Stimulated activated CD4-positive, alpha-beta T cell treated with anti-CD3 and anti-CD28 coated beads, TNF-alpha, amount 100 ng/mL, for 1 hour (primary cell): Measurements from ENCODE around the gene UTP15.

ENCODE experiments used
- DNase-seq, 3 donors: peaks; one replicate each; pipeline ENCODE4 v3.0.0-alpha.2; 2020; ENCODE audit warnings: low read depth in 3 of 3, low spot score in 1 of 3

The UTP15 gene

DNA sequence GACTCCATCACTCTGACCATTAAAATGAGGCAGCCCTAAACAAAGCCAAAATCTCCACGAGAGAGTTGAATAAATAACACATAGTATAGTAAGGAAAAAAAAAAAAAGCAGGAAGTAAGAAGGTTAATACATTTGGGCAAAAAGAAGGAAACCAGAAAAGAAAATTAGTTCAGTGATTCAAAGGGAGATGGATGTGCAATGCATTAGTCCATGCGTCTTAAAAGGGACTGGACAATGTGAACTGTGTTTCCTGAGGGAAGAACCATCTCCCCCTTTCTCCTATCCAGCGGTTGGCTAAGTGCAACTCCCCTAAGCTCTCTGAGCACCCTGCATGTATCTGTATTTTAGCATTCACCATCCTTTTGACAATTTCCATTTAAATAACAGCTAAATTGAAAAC is 1.5 kb upstream of the UTP15 start:
- no peak for DNase-seq

DNA sequence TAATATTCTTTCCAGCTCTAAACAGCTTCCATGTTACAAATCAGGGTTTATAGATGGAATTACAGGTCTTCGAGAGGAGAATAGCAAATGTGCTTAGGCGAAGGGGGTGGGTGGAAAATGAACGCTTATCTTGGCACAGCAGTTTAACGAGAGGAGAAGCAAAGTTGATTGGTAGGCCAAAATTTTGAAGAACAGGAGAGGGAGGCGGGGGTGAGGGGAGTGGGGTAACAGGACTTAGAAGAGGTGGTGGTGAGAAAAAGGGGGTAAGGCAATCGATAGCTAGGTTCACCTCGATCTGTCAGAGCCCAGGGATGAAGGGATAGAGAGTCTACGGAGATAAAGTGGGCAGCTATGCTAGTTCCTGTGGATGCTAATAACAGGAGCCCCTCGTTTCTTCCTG is 868 bp upstream of the UTP15 start:
- DNase-seq: no peak

DNA sequence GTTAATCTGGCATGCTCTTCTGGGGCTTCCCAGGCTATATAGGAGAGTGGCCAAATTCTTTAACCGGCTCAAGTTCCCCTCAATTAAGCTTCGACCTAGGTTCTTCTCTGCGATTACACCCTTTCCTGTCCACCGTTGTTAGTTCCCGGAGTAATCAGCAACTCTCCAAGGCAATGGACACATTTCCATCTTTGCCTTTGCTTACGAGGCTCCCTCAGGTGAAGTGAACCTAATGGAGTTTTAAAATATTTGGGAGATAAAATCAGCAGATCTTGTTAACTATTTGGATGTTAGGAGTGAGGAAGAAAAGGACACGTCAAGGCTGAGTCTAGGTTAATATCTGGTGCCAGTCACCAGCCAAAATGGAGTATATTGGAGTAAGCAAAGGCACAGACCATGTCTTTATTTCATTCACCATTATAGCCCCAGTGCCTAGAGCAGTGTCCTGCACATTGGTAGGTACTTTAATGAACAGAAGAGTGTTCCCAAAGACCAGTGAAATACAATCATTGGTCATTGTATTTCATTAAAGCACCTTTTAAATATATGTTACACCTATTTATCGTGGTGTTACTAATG is 515 bp downstream of the UTP15 start:
- no peak for DNase-seq

DNA sequence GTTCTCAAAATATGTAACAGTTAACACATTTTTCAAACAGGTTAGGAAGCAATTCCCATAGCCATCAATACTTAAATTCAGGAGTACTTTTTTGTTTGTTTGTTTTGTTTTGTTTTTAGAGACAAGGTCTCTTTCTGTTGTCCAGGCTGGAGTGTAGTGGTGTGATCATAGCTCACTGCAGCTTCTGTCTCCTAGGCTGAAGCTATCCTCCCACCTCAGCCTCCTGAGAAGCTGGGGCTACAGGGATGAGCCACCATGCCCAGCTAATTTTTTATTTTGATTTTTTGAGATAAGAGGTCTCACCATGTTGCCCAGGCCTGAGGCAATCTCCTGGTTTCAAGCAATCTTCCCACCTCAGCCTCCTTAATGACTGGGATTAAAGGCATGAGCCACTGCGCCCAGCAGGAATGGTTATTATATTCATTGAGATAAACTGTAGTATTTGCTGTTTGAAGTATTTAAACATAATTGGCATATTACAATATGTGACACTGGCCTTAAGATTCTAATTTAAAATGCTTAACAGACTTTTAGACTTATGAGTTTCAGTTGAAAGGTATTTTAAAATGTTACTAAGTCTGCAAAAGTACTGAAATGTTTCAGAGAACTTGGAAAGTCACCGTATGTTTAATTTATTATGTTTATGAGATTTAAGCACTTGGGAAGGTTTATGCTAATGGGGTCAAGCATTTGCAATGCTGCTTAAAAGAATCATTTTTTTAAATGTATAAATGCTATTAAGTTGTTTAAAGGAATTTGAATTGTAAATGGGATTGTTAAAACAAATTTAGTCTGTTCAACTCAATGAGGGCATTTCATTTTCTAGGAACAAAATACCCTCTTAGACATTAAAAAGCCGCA is 17.0 kb downstream of the UTP15 start:
- DNase-seq: no peak

DNA sequence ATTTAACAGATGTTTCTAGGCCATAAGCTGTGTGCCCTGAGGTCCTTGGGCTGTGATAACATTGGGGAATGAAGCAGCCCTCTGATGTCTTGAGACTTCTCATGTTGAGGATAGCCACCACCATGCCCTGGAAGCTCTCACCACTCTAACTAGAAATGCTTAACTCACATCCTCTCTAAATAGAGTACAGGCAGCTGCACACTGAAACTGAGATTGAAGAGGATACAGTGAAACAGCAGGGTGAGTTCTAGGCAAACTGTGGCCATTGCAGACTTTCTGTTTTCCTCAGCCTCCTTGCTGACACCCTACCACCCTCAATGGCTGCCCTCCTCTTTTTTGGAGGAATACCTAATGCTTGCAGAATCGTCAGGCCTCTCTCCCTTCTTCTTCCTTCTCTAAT is 22.4 kb downstream of the UTP15 start:
- no peak for DNase-seq

DNA sequence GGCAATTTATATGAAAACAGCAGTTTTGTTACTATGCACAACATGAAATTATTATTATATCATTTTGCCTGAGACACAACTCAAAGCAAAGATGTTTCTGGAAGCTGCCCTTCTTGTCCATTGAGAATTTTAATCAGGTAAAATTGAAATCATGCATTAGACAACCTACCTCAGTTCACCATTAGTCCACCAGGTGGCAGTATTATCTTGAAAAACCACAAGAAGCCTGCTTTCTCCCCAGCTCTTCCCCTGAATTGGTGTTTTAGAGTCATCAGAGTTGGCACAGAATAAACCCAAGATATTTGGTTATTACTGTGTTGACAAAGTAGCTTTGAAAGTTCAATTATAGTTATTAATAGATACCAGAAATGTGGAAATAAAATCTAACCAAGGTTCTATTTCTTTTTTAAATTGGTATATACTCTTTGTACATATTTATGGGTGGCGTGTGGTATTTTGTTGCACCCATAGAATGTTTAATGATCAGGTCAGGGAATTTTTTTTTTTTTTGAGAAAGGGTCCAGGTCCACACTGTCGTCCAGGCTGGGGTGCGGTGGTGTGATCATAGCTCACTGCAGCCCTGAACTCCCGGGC is 25.7 kb downstream of the UTP15 start:
- peak in 1 of 3 donors; percentile 5 for DNase-seq

DNA sequence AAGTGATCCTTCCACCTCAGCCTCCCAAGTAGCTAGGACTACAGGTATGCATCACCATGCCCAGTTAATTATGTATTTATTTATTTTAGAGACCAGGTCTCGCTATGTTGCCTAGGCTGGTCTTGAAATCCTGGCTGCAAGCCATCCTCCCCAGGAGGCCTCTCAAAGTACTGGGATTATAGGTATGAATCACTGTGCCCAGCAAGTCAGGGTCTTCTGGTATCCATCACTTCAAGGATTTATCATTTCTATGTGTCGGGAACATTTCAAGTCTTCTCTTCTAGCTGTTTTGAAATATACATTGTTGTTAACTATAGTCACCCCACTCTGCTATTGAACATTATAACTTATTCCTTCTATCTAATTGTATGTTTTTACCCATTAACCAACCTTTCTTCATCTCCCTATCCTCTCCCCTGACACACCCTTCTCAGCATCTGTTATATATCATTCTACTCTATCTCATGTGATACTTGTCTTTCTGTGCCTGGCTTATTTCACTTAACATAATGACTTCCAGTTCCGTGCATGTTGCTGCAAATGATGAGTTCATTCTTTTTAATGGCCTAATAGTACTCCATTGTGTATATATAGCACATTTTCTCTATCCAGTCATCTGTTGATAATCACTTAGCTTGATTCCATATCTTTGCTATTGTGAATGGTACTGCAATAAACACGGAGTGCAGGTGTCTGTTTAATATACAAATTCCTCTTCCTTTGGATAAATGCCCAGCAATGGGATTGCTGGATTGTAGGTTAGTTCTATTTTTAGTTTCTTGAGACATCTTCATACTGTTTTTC is 26.4 kb downstream of the UTP15 start:
- no peak for DNase-seq

DNA sequence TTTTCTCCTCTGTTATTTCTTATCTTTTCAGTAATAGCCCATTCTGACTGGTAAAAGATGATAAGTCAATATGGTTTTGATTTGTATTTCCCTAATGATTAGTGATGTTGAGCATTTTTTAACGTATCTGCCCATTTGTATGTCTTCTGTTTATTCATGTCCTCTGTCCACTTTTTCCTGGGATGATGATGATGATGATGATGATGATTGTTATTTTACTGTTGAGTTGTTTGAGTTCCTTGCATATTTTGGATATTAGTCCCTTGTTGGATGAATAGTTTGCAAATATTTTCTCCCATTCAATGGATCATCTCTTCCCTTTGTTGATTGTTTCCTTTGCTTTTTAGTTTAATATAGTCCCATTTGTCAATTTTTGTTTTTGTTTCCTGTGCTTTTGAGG is 27.0 kb downstream of the UTP15 start:
- DNase-seq: no peak

DNA sequence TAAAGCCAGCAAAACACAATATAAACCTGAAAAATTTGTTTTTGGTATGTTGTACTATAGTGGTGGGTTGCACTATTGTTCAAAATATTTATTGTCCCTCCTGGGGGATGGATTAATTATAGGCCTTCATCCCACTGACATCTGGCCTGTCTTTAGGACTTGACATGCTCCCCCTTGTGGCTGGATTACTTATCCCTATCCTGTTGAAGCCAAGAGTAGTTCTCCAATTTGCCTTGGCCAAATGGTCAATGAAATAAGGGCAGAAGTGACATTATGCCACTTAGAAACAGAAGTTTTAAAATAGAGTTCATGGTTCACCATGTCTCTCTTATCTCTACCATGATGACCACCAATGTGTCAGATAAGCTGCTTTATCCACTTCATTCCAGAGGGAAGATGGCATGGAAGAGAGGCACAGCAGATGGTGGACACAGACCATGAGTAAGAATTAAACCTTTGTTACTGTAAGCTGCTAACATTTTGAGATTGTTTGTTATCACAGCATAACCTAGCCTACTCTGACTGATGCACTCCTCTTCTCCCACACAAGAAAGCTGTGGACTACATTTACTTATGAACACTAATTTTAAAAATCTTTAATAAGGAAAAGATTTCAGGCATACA is 31.3 kb downstream of the UTP15 start:
- no peak for DNase-seq

DNA sequence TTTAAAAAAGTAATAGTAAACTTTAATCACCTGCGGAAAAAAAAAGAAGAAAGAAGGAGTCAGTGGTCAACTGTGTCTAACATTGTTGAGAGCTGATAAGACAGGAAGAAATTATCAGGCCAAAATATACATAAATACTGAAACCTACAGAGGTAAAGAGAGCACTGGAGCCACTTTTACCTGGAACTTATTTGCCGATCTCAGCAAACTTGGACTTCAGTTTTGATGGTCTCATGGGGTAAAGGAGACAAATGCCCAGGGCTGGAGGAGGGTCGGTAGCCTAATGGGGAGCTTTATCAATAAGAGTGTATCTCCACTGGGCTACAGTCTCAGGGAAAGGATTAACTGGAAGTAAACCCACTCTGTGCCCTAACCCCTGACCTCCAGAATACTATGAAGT is 33.8 kb downstream of the UTP15 start:
- DNase-seq: no peak

DNA sequence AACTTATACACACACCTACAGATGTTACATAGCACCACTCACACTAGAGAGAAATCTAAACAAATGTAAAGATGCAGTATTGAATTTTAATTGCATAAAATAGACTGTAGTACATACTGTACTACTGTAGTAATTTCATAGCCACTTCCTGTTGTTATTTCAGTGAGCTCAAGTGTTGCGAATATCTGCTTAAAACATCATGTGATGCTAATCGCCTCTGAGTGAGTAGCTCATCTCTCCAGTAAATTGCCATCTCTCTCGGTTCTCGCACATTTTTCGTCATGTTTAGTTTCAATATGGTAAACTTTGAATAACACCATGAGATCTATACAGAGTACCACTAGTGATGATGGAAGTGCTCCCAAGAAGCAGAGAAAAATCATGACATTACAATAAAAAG is 38.5 kb downstream of the UTP15 start:
- no peak for DNase-seq

DNA sequence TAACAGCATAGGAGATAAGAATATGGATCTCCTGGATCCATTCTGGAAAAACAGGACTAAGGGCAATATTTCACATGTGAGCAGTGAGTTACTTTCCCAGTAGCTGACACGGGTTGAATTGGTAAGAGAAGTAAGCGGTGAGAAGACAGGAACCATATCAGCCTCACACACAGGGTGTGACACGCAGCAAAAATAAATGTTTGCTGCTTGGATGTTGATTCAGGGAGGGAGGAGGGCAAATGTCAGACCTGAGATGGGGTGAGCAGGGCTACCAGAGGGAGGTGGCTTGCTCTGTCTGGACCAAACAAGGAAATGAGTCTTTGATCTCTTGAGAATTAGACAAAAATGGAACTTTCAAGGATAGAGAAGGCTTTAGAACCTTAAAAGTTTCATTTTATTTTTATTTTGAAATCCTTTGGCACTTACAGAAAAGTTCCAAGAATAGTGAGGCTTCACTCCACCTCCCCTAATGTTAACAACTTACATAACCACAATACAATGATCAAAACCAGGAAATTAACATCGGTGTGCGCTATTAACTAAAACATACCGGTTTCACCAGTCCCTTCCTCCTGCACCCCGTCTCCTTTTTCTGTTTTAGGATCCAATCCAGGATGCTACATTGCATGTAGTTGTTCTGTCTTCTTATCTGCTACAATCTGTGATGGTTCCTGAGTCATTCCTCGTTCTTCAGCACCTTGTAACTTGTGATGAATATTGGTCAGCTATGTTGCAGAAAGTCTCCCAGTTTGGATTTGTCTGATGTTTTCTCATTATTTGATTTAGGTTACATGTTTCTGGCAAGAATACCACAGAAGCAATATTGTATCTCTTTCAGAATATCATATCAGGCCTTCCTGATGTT is 39.9 kb downstream of the UTP15 start:
- DNase-seq: no peak

DNA sequence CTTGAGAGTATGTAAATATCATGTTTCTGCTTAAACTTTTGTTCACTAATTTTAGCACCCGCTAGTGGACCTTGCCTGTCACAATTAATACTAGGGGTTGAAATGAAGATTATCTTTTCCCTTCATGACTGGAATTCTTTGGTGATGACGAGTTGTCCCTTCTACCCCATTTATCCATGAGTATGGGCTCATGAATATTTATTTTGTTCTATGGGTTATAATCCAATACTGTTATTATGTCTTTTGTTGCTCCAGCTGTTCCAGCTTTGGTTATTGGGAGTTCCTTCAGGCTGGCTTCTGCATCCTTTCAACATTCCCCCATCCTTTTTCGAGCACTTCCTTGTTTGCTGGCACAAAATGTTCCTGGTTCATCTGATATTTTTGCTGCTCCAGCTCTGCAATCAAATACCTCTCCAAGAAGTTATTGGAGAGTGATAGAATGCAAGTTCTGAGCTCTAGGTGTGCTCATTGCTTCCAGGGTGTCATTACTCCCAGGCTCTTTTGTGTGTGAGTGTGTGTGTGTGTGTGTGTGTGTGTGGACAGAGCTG is 40.7 kb downstream of the UTP15 start:
- no peak for DNase-seq

DNA sequence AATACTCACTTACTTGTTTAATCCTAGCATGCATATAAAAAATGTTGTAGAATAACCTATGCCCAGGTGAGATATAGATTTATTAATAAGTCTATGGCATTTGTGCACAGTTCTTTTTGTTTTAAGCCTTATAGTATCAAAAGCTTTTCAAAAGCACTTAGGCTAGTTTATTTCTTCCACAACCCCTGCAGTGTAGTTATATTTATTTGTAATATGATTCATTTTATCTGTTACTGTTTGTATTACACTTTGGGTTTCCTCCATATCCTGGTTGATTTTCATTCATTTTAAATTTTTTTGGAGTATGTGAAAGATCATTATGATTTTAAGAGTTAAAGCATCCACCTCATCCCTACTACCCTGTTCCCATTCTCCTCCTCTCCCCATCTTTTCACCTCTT is 41.7 kb downstream of the UTP15 start:
- no peak for DNase-seq

DNA sequence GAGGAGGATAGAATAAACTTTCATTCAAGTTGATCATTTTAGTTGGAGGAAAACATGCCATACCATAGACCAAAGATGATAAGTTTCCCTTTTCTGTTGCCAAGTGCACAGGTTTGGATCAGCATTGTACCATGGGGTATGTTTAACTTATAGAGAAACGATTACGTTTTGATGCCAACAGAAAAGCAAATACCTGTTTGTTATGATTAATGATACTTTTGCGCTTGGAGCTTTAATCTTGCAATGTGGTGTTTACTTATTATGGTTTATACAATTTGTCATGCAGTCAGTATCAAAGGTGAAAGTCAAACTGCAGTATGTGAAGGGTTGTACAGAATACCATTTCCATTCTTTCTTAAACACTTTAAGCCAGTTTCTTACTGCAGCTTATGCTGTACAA is 47.3 kb downstream of the UTP15 start:
- DNase-seq: no peak

DNA sequence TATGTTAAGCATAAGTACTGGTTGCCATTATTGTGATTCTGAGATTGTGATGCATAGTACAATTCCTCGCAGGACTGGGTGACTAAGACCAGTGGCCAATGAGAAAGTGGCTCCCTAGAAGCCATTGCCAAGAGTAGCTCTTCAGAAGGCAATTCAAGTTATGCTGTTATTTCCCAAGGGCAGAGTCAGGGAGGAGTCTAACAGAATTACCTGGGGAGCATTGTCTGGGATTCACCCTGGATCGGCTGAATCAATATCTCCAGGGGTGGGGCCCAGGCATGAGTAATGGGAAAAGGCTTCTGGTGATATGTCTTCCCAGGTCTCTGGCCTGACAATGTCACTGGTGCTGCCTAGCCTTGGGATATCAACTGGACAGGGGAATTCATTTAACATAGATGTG is 49.5 kb downstream of the UTP15 start:
- no peak for DNase-seq

DNA sequence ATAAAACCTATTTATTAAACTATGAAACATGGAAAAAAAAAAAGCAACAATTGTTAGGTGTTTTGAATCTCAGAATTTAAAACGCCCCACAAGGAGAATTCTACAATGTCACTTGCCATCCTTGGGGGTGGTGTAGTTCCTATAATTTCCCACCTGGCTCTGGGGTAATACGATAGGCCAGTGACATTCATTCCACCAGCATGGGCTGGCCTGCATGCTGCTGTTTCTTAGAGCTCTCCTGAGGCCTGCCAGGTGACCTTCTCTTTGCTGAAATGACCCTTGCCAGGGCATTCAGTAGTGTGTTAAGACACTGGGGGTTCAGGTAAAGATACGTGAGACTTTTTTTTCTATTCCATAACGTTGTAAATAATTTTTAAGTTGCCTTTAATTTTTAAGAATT is 50.4 kb downstream of the UTP15 start:
- no peak for DNase-seq

DNA sequence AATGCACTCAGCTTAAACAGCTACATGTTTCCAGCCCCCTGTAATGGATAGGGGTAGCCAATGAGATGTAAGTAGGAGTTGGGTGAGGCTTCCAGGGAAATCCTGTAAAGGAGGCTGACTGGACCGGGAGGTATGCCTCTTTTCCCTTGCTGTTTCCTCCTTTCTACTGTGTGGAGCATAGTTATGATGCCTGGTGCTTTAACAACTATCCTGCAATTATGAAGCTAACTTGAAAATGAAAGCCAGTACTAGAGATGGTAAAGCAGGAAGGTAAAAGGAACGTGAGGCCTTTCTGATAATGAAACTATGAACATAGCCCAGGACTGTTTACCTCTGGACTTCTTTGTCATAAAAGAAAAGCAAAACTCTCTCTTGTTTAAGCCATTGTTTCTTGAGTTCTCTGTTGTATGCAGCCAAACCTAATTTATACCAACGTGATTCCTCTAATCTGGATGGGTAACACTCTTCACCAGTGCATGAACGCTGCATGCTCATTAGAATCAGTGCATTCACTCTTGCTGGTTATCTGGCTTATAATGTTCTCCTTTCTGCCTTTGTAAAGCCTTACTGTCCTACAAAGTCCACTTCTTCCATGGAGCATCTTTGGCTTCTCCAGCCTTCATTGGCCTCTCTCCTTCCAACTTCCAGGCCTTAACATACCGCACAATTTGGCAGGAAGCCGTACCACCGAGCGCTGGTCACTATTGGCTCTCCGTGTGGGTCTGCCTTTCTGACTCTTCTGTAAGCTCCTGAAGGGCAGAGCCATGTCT is 52.2 kb downstream of the UTP15 start:
- no peak for DNase-seq

DNA sequence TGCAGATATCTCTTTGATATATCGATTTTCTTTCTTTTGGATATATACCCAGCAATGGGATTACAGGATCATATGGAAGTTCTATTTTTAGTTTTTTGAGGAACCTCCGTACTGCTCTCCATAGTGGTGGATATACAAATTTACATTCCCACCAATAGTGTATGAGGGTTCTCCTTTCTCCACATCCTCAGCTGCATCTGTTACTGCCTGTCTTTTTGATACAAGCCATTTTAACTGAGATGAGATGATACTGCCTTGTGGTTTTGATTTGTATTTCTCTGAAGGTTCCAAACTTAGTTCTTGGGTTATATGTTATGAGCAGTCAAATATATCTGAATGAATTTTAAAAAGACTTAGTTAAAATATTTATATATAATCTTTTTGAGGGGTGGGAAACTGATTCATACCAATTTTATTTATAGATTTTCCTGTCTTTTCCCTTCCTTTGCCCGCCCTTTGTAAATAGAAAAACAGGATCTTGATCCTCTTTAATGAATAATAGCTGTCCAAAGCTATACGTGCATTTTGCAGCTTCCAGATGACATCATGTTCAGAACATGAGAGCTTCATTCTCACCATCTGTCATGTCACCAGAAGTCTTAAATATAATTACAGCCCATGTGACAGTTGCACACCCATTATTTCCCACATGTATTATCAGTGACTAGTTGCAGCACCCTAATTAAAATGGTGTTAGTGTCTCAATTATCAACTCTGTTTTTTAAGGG is 54.2 kb downstream of the UTP15 start:
- DNase-seq: no peak
